ENCODE results near the gene TYMS. TPM values are rescaled to one million over a fixed set of nuclear protein-coding genes. Genes with fewer than 3 reads are reported as not detected.
A peak's percentile ranks its signal among the peaks of the same experiment; 100 is the strongest.

TYMS gene
- total and polyA plus RNA-seq, 10 of the 15 experiments (the other 5 are each of a cell fraction or from before 2014, with no cell fraction given): 34.8 to 524 (median 219) TPM

DNA sequence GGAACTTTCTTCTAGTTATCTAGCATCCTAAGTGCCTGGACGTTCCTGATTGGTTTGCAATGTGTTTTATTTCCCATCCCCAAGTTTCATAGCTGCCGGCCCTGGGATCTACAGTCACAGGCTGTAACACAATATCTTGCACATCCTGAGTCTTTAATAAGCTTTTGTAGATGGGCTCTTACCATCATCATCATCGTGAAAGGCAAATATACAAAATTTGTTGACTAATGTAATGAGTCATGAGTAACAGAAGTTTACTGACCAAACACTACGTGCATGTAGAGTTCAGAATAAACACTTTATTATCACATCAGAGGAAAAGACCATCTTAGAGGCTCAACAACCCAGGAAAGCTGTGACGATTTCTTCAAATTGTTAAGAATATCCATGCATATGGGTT, 8.1 kb upstream of the TYMS start (continued):
- TF ChIP-seq EGR1 (IDR thresholded peaks at IDR 0.05; ENCODE audit: borderline replicate concordance in 1 of 2, low read depth in 2 of 2, low read length in 2 of 2) (no peak), NFYA (IDR thresholded peaks at IDR 0.05; ENCODE audit: borderline replicate concordance, low read depth, low read length) (no peak)
- TF ChIP-seq, protein P1, sequence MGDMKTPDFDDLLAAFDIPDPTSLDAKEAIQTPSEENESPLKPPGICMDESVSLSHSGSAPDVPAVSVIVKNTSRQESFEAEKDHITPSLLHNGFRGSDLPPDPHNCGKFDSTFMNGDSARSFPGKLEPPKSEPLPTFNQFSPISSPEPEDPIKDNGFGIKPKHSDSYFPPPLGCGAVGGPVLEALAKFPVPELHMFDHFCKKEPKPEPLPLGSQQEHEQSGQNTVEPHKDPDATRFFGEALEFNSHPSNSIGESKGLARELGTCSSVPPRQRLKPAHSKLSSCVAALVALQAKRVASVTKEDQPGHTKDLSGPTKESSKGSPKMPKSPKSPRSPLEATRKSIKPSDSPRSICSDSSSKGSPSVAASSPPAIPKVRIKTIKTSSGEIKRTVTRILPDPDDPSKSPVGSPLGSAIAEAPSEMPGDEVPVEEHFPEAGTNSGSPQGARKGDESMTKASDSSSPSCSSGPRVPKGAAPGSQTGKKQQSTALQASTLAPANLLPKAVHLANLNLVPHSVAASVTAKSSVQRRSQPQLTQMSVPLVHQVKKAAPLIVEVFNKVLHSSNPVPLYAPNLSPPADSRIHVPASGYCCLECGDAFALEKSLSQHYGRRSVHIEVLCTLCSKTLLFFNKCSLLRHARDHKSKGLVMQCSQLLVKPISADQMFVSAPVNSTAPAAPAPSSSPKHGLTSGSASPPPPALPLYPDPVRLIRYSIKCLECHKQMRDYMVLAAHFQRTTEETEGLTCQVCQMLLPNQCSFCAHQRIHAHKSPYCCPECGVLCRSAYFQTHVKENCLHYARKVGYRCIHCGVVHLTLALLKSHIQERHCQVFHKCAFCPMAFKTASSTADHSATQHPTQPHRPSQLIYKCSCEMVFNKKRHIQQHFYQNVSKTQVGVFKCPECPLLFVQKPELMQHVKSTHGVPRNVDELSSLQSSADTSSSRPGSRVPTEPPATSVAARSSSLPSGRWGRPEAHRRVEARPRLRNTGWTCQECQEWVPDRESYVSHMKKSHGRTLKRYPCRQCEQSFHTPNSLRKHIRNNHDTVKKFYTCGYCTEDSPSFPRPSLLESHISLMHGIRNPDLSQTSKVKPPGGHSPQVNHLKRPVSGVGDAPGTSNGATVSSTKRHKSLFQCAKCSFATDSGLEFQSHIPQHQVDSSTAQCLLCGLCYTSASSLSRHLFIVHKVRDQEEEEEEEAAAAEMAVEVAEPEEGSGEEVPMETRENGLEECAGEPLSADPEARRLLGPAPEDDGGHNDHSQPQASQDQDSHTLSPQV (IDR thresholded peaks at IDR 0.05): no peak

DNA sequence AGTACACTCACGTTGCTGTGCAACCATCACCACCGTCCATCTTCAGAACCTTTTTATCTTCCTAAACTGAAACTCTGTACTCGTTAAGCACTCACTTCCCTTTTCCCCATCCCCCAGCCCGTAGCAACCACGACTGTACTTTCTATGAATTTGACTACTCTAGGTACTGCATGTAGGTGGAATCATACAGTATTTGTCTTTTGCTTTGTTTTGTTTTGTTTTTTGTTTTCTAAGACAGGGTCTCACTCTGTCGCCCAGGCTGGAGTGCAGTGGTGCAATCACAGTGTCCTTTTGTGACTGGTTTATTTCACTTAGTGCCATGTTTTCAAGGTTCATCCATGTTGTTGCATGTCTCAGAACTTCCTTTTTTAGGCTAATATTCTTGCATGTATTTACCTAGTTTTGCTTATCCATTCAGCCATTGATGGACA, 7.0 kb upstream of the TYMS start:
- intact Hi-C loops (cut with micrococcal nuclease; ENCODE audit: unreplicated experiment) (no loop called here), in situ Hi-C loops (cut with MboI) (no loop called here)
- ChIA-PET SMC1A (ENCODE audit: uncharacterized antibody, unreplicated experiment) (no interaction called here), RAD21 (ENCODE audit: unreplicated experiment) (no interaction called here), CTCF (no interaction called here), POLR2A (no interaction called here)
- ATAC-seq (peak; percentile 98), DNase-seq (ENCODE audit: low read depth, low spot score) (peak; percentile 74), FAIRE-seq (peak; percentile 73)
- Histone ChIP-seq H3K9me3 (replicated peaks; ENCODE audit: control insufficient read depth, insufficient read depth, low read length) (no peaks in the 10 kb centered on the region), H3K27me3 (replicated peaks in 1 of 2; ENCODE audit: control insufficient read depth in 2 of 2, insufficient read depth in 2 of 2, low read length in 1 of 2) (no peaks in the 10 kb centered on the region), H3K27ac (ENCODE audit: control insufficient read depth, insufficient read depth) (no peak overlapping the region), H4K20me1 (ENCODE audit: control insufficient read depth, insufficient read depth) (no peaks in the 10 kb centered on the region), H3K4me3 (0 out of 2 replicates have a peak overlapping the region, but pooled peaks have one; percentile 1), H2AFZ (ENCODE audit: control insufficient read depth, low read depth, low read length) (peak overlapping the region; percentile 26; the same call in 1 of the 2 replicates), H3K9ac (ENCODE audit: control insufficient read depth, insufficient read depth, low read length) (no peak overlapping the region), H3K36me3 (ENCODE audit: control insufficient read depth in 2 of 2, insufficient read depth in 2 of 2, low read length in 1 of 2) (no peaks in the 10 kb centered on the region), H3K4me2 (ENCODE audit: control insufficient read depth, insufficient read depth) (peak overlapping the region; percentile 49), H3K4me1 (ENCODE audit: control insufficient read depth, insufficient read depth, low read length) (peaks cover 10% of the 10 kb centered on the region), H3K79me2 (ENCODE audit: control insufficient read depth, insufficient read depth, low read length) (no peaks in the 10 kb centered on the region)
- no TSS peak for BruUV-seq (replicated peaks)
- 0% methylated on average over 6 of the region's 6 CpGs for WGBS (ENCODE audit: insufficient coverage, insufficient replicate concordance, low lambda C conversion rate, missing lambda C conversion rate)
- no peak for TF ChIP-seq GABPA (IDR thresholded peaks at IDR 0.05; ENCODE audit: low read depth)
- peak; percentile 80 for TF ChIP-seq NBN (IDR thresholded peaks at IDR 0.05)
- TF ChIP-seq RAD21 (IDR thresholded peaks at IDR 0.05; ENCODE audit: insufficient read depth, low read depth, low read length): no peak
- TF ChIP-seq YBX1 (IDR thresholded peaks at IDR 0.05): no peak
- TF ChIP-seq, protein P2, sequence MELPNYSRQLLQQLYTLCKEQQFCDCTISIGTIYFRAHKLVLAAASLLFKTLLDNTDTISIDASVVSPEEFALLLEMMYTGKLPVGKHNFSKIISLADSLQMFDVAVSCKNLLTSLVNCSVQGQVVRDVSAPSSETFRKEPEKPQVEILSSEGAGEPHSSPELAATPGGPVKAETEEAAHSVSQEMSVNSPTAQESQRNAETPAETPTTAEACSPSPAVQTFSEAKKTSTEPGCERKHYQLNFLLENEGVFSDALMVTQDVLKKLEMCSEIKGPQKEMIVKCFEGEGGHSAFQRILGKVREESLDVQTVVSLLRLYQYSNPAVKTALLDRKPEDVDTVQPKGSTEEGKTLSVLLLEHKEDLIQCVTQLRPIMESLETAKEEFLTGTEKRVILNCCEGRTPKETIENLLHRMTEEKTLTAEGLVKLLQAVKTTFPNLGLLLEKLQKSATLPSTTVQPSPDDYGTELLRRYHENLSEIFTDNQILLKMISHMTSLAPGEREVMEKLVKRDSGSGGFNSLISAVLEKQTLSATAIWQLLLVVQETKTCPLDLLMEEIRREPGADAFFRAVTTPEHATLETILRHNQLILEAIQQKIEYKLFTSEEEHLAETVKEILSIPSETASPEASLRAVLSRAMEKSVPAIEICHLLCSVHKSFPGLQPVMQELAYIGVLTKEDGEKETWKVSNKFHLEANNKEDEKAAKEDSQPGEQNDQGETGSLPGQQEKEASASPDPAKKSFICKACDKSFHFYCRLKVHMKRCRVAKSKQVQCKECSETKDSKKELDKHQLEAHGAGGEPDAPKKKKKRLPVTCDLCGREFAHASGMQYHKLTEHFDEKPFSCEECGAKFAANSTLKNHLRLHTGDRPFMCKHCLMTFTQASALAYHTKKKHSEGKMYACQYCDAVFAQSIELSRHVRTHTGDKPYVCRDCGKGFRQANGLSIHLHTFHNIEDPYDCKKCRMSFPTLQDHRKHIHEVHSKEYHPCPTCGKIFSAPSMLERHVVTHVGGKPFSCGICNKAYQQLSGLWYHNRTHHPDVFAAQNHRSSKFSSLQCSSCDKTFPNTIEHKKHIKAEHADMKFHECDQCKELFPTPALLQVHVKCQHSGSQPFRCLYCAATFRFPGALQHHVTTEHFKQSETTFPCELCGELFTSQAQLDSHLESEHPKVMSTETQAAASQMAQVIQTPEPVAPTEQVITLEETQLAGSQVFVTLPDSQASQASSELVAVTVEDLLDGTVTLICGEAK (IDR thresholded peaks at IDR 0.05; ENCODE audit: borderline replicate concordance): no peak
- TF ChIP-seq, protein P3, sequence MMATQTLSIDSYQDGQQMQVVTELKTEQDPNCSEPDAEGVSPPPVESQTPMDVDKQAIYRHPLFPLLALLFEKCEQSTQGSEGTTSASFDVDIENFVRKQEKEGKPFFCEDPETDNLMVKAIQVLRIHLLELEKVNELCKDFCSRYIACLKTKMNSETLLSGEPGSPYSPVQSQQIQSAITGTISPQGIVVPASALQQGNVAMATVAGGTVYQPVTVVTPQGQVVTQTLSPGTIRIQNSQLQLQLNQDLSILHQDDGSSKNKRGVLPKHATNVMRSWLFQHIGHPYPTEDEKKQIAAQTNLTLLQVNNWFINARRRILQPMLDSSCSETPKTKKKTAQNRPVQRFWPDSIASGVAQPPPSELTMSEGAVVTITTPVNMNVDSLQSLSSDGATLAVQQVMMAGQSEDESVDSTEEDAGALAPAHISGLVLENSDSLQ (IDR thresholded peaks at IDR 0.05): peak; percentile 96
- peak; percentile 77 for TF ChIP-seq MTA2 (IDR thresholded peaks at IDR 0.05; ENCODE audit: low read depth)
- peak; percentile 39; the same call in 1 of the 2 replicates for TF ChIP-seq CREM (IDR thresholded peaks at IDR 0.05; ENCODE audit: low read depth)
- no peak for TF ChIP-seq ZNF384 (IDR thresholded peaks at IDR 0.05; ENCODE audit: borderline replicate concordance, low read depth, low read length)

Measured in GM12878 (cell line).